K562 (cell line): ENCODE results near the gene EDDM13. TPM values are rescaled to one million over a fixed set of nuclear protein-coding genes. Genes with fewer than 3 reads are reported as not detected.

Experiments
- BCOR ChIP-seq: fragments of 450-650 bp; IDR thresholded peaks from 2 replicates; pipeline ENCODE4 v1.6.1; 2016
- BRD4 ChIP-seq: fragments of 200-600 bp; sonication (generic); IDR thresholded peaks from 2 replicates; pipeline ENCODE4 v1.6.1; 2017; ENCODE audit warnings: inconsistent platforms
- CCNT2 ChIP-seq: IDR thresholded peaks from 2 replicates; pipeline ENCODE4 v1.6.1; 2011; ENCODE audit warnings: borderline replicate concordance, low read depth, mild to moderate bottlenecking, moderate library complexity, mixed read lengths, low read length; ENCODE audit not compliant: insufficient read length; ENCODE audit errors: extremely low read depth
- DDX20 ChIP-seq: fragments of 450-650 bp; IDR thresholded peaks from 2 replicates; pipeline ENCODE4 v1.6.1; 2016; ENCODE audit warnings: missing genetic modification characterization, low read depth, mild to moderate bottlenecking, missing compliant biosample characterization, moderate library complexity
- ETV1 ChIP-seq: fragments of 450-650 bp; conservative IDR thresholded peaks from 2 replicates; pipeline ENCODE4 v1.6.1; 2016; ENCODE audit warnings: missing genetic modification characterization, control low read depth, low read depth, missing compliant biosample characterization
- KAT8 ChIP-seq: fragments of 450-650 bp; IDR thresholded peaks from 2 replicates; pipeline ENCODE4 v1.6.1; 2016; ENCODE audit warnings: low read depth, mild to moderate bottlenecking
- MEIS2 ChIP-seq: fragments of 450-650 bp; IDR thresholded peaks from 2 replicates; pipeline ENCODE4 v1.6.1; 2014; ENCODE audit warnings: mild to moderate bottlenecking; ENCODE audit not compliant: partially characterized antibody
- MXD1 ChIP-seq: fragments of 250-450 bp; sonication (Bioruptor Pico); IDR thresholded peaks from 2 replicates; pipeline ENCODE4 v1.8.0; 2021; ENCODE audit warnings: borderline replicate concordance, mild to moderate bottlenecking, moderate library complexity; ENCODE audit not compliant: poor library complexity, severe bottlenecking
- NR2F6 ChIP-seq: fragments of 450-650 bp; formaldehyde crosslinking; IDR thresholded peaks from 2 replicates; pipeline ENCODE4 v1.4.0; 2020; ENCODE audit warnings: mild to moderate bottlenecking
- POLR3A ChIP-seq: IDR thresholded peaks from 2 replicates; pipeline ENCODE4 v1.6.1; 2011; ENCODE audit warnings: borderline replicate concordance, mild to moderate bottlenecking, moderate library complexity; ENCODE audit not compliant: insufficient read length, insufficient read depth; ENCODE audit errors: extremely low read depth
- RBM25 ChIP-seq: fragments of 200-400 bp; formaldehyde crosslinking; IDR thresholded peaks from 2 replicates; pipeline ENCODE4 v1.6.1; 2018; ENCODE audit warnings: low read length, low read depth, moderate library complexity; ENCODE audit not compliant: severe bottlenecking
- RBM34 ChIP-seq: fragments of 200-400 bp; formaldehyde crosslinking; IDR thresholded peaks from 2 replicates; pipeline ENCODE4 v1.6.1; 2018; ENCODE audit warnings: low read length, borderline replicate concordance; ENCODE audit not compliant: insufficient read depth
- TEAD4 ChIP-seq, 2 experiments: sonication (generic) in 1 of 2; formaldehyde crosslinking in 1 of 2; IDR thresholded peaks; 2 replicates each; pipeline versions ENCODE4 v1.6.1 to v1.8.0; 2012 to 2022; ENCODE audit warnings: borderline replicate concordance in 1 of 2, inconsistent platforms in 1 of 2, low read length in 1 of 2, mild to moderate bottlenecking in 1 of 2, missing genetic modification reagents in 1 of 2
- ZFP36 ChIP-seq: fragments of 150-350 bp; IDR thresholded peaks from 2 replicates; pipeline ENCODE4 v1.6.1; 2018; ENCODE audit warnings: low read length, low read depth; ENCODE audit not compliant: partially characterized antibody
- ZNF318 ChIP-seq, 2 experiments: fragments of 450-650 bp; IDR thresholded peaks; 2 replicates each; pipeline ENCODE4 v1.6.1; 2016; ENCODE audit warnings: mild to moderate bottlenecking in 2 of 2, borderline replicate concordance in 1 of 2, low read depth in 1 of 2, moderate library complexity in 1 of 2
- polyA plus RNA-seq, 8 experiments: library from polyadenylated mRNA; depleted of rRNA in 4 of 8; stranded (reverse) in 5 of 8; unstranded in 3 of 8; fragments of >200 nt; fragmentation: Nextera tagmentation in 2 of 8; fragmentation: Illumina TruSeq in 1 of 8; extraction: Ambion mirVana in 2 of 8; extraction: Trizol in 1 of 8; gene quantifications; 2 replicates each; pipeline versions ENCODE4 v1.2.1 to v1.2.3, GENCODE V29; 2011 to 2014; ENCODE audit warnings: inconsistent platforms in 1 of 8, missing spikeins in 1 of 8
- total RNA-seq, 7 experiments: library from RNA; depleted of rRNA in 6 of 7; stranded (reverse); fragments of >200 nt in 6 of 7; fragmentation: Illumina TruSeq in 2 of 7; extraction: Trizol in 2 of 7; gene quantifications; 2 replicates each; pipeline versions ENCODE4 v1.2.1 to v1.2.3, GENCODE V29; 2011 to 2021; ENCODE audit warnings: low replicate concordance in 1 of 7
- TF ChIP-seq, protein P1 (sequence below): fragments of 450-650 bp; IDR thresholded peaks from 2 replicates; pipeline ENCODE4 v1.7.1; 2018; ENCODE audit warnings: mild to moderate bottlenecking, low read depth; ENCODE audit not compliant: partially characterized antibody

The EDDM13 gene
- total and polyA plus RNA-seq, 9 of the 15 experiments (the other 6 are each of a cell fraction or from before 2014, with no cell fraction given): 2.0 to 7.7 (median 4.1) TPM

GRCh38 chr19:56261145-56261544 is 11.4 kb upstream of the EDDM13 start (continued):
- no peak for TF ChIP-seq ZNF318 (IDR thresholded peaks at IDR 0.05; ENCODE audit: borderline replicate concordance in 1 of 2, low read depth in 1 of 2)
- peak; percentile 42 for TF ChIP-seq MEIS2
- TF ChIP-seq, protein P1, sequence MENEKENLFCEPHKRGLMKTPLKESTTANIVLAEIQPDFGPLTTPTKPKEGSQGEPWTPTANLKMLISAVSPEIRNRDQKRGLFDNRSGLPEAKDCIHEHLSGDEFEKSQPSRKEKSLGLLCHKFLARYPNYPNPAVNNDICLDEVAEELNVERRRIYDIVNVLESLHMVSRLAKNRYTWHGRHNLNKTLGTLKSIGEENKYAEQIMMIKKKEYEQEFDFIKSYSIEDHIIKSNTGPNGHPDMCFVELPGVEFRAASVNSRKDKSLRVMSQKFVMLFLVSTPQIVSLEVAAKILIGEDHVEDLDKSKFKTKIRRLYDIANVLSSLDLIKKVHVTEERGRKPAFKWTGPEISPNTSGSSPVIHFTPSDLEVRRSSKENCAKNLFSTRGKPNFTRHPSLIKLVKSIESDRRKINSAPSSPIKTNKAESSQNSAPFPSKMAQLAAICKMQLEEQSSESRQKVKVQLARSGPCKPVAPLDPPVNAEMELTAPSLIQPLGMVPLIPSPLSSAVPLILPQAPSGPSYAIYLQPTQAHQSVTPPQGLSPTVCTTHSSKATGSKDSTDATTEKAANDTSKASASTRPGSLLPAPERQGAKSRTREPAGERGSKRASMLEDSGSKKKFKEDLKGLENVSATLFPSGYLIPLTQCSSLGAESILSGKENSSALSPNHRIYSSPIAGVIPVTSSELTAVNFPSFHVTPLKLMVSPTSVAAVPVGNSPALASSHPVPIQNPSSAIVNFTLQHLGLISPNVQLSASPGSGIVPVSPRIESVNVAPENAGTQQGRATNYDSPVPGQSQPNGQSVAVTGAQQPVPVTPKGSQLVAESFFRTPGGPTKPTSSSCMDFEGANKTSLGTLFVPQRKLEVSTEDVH: no peak
- TF ChIP-seq KAT8: no peak
- TF ChIP-seq CCNT2: no peak
- no peak for TF ChIP-seq TEAD4 (IDR thresholded peaks at IDR 0.05; ENCODE audit: low read length)
- no peak for TF ChIP-seq TEAD4 (CRISPR knock-in tag; IDR thresholded peaks at IDR 0.05; ENCODE audit: borderline replicate concordance)
- no peak for TF ChIP-seq MXD1 (CRISPR knock-in tag)
- TF ChIP-seq RBM25: peak; percentile 85
- TF ChIP-seq RBM34: no peak
- no peak for TF ChIP-seq BRD4
- peak; percentile 39; the same call in 1 of the 2 replicates for TF ChIP-seq ETV1 (tag)
- no peak for TF ChIP-seq NR2F6
- TF ChIP-seq POLR3A: no peak
- TF ChIP-seq ZFP36: peak; percentile 97
- TF ChIP-seq BCOR: peak; percentile 61; the same call in 1 of the 2 replicates
- TF ChIP-seq DDX20 (tag): no peak
